Smooth muscle cell (in vitro differentiated cells): ENCODE results near the gene BBS4. TPM values are rescaled to one million over a fixed set of nuclear protein-coding genes. Genes with fewer than 3 reads are reported as not detected.
A peak's percentile ranks its signal among the peaks of the same experiment; 100 is the strongest.
"Not testable (repeated sequence)": the region's sequence is repeated elsewhere in the genome, so short reads cannot be mapped to it uniquely, and the experiment has no call there.

Experiments
- DNase-seq: peaks from one replicate; lab custom pipeline; 2025; ENCODE audit not compliant: unreplicated experiment; lab: John Stamatoyannopoulos, UW
- H2AFZ ChIP-seq: fragments of 200-600 bp; sonication (generic); 2 replicates; pipeline ENCODE4 v1.6.0; 2016; ENCODE audit warnings: antibody characterized with exemption, low read depth, mild to moderate bottlenecking
- H3F3A ChIP-seq: fragments of 200-600 bp; sonication (generic); 2 replicates; pipeline ENCODE4 v1.6.0; 2017; ENCODE audit warnings: antibody characterized with exemption, low read depth
- H3K27ac ChIP-seq: fragments of 200-600 bp; sonication (generic); 2 replicates; pipeline ENCODE4 v1.5.1; 2016; ENCODE audit warnings: low read depth, mild to moderate bottlenecking
- H3K27me3 ChIP-seq: fragments of 200-600 bp; sonication (generic); 2 replicates; pipeline ENCODE4 v1.6.1; 2016; ENCODE audit warnings: low read depth, mild to moderate bottlenecking
- H3K36me3 ChIP-seq: fragments of 200-600 bp; sonication (generic); 2 replicates; pipeline ENCODE4 v1.5.1; 2016; ENCODE audit warnings: low read depth
- H3K4me1 ChIP-seq: fragments of 200-600 bp; sonication (generic); 2 replicates; pipeline ENCODE4 v1.5.1; 2016; ENCODE audit warnings: low read depth
- H3K4me2 ChIP-seq: fragments of 200-600 bp; sonication (generic); 2 replicates; pipeline ENCODE4 v1.6.0; 2016; ENCODE audit warnings: mild to moderate bottlenecking
- H3K4me3 ChIP-seq: fragments of 200-600 bp; sonication (generic); 2 replicates; pipeline ENCODE4 v1.5.1; 2016; ENCODE audit warnings: mild to moderate bottlenecking
- H3K79me2 ChIP-seq: fragments of 200-600 bp; sonication (generic); 2 replicates; pipeline ENCODE4 v1.6.0; 2016; ENCODE audit warnings: low read depth, mild to moderate bottlenecking
- H3K9ac ChIP-seq: fragments of 200-600 bp; sonication (generic); 2 replicates; pipeline ENCODE4 v1.6.0; 2016; ENCODE audit warnings: low read depth
- H3K9me3 ChIP-seq: fragments of 200-600 bp; sonication (generic); replicated peaks from 2 replicates; pipeline ENCODE4 v1.5.1; 2016; ENCODE audit warnings: low read depth
- H4K20me1 ChIP-seq: fragments of 200-600 bp; sonication (generic); 2 replicates; pipeline ENCODE4 v1.6.0; 2016; ENCODE audit warnings: low read depth
- CTCF ChIP-seq: fragments of 200-600 bp; sonication (generic); IDR thresholded peaks from 2 replicates; pipeline ENCODE4 v1.5.1; 2017; ENCODE audit warnings: borderline replicate concordance, mild to moderate bottlenecking, antibody characterized with exemption; ENCODE audit not compliant: insufficient read depth, poor library complexity, severe bottlenecking
- WGBS: methylation state at CpG from one replicate; pipeline ENCODE4 v1.1.7; 2016; ENCODE audit warnings: low lambda C conversion rate; 5-methylcytosine and 5-hydroxymethylcytosine counted together
- polyA plus RNA-seq: library from polyadenylated mRNA; unstranded; fragments of >200 nt; fragmentation: Nextera tagmentation; extraction: Ambion mirVana; gene quantifications from 2 replicates; pipeline ENCODE4 v1.2.1, GENCODE V29; 2016
- total RNA-seq: library from RNA; depleted of rRNA; stranded (reverse); fragments of >200 nt; gene quantifications from 2 replicates; pipeline ENCODE4 v1.2.3, GENCODE V29; 2014

Gene BBS4
- total RNA-seq: 26.4 and 88.2 TPM in 2 replicates
- 23.0 and 31.2 TPM in 2 replicates for polyA plus RNA-seq

GRCh38 chr15:72685925-72686794, at the start of gene BBS4, which contains the start of gene HIGD2B:
TSS of gene BBS4 (plus strand) at chr15:72686207. CDS start at chr15:72686228, 21 bp downstream.
TSS of gene HIGD2B (minus strand) at chr15:72686182. CDS start at chr15:72676374, 9,808 bp downstream.
- no peak for DNase-seq
- Histone ChIP-seq H3K27ac (peak within 1 kb of the TSS; percentile 87), H3K9ac (peak within 1 kb of the TSS; percentile 70), H4K20me1 (peaks cover 6% of the 10 kb centered on the region), H3K36me3 (no peaks in the 10 kb centered on the region), H3K4me1 (peaks cover 6% of the 10 kb centered on the region), H3K4me2 (peak within 1 kb of the TSS; percentile 87), H3K27me3 (no peaks in the 10 kb centered on the region), H3K9me3 (no peaks in the 10 kb centered on the region), H3K4me3 (peak within 1 kb of the TSS; percentile 71), H3F3A (no peaks in the 10 kb centered on the region), H2AFZ (peak within 1 kb of the TSS; percentile 93), H3K79me2 (peaks cover 22% of the 10 kb centered on the region)
- WGBS: 1% methylated on average over 49 of the region's 49 CpGs
- no peak for TF ChIP-seq CTCF

- H3K27me3 ChIP-seq, H2AFZ ChIP-seq, H3K9ac ChIP-seq, H3K9me3 ChIP-seq, H3K36me3 ChIP-seq, H3K27ac ChIP-seq, H3F3A ChIP-seq, H3K79me2 ChIP-seq, DNase-seq, H3K4me1 ChIP-seq, H4K20me1 ChIP-seq: not testable (repeated sequence)
- 15% methylated on average over 5 of the region's 43 CpGs for WGBS
- Histone ChIP-seq H3K4me3 (peak overlapping the region; percentile 41), H3K4me2 (peak overlapping the region; percentile 76)
These were observed 49.3 kb upstream of the BBS4 start for GRCh38 chr15:72636519-72637282.

- not testable (repeated sequence) for H3K4me1 ChIP-seq, H3K4me2 ChIP-seq, H3K9me3 ChIP-seq, H3K27ac ChIP-seq, H3K4me3 ChIP-seq, H3K27me3 ChIP-seq, DNase-seq, H3K9ac ChIP-seq, H3F3A ChIP-seq, H4K20me1 ChIP-seq, H3K36me3 ChIP-seq, H3K79me2 ChIP-seq, H2AFZ ChIP-seq
- no CpG with 5 or more reads among the region's 26 CpGs for WGBS
These were observed 46.1 kb upstream of the BBS4 start for GRCh38 chr15:72639759-72640483.

GRCh38 chr15:72642271-72642670, 43.7 kb upstream of the BBS4 start:
- H3K4me2 ChIP-seq, H3F3A ChIP-seq, H3K9ac ChIP-seq, DNase-seq, H4K20me1 ChIP-seq, H3K9me3 ChIP-seq, H3K27ac ChIP-seq, H3K36me3 ChIP-seq, H3K4me3 ChIP-seq, H3K79me2 ChIP-seq, H3K27me3 ChIP-seq, H2AFZ ChIP-seq, H3K4me1 ChIP-seq: not testable (repeated sequence)
- WGBS: no CpG with 5 or more reads among the region's 2 CpGs

- not testable (repeated sequence) for H3K4me2 ChIP-seq, H3K9ac ChIP-seq, H3K27ac ChIP-seq, H3K9me3 ChIP-seq, H3K27me3 ChIP-seq, DNase-seq, H3K79me2 ChIP-seq, H2AFZ ChIP-seq, H3K4me1 ChIP-seq, H3F3A ChIP-seq, H4K20me1 ChIP-seq, H3K4me3 ChIP-seq, H3K36me3 ChIP-seq
- WGBS: 85% methylated on average over 8 of the region's 10 CpGs
These were observed 37.3 kb upstream of the BBS4 start for GRCh38 chr15:72648631-72649253.

GRCh38 chr15:72654397-72654796, 31.6 kb upstream of the BBS4 start, which contains the start of gene GOLGA6B:
TSS of gene GOLGA6B (plus strand) at chr15:72654697. CDS start at chr15:72654738, 41 bp downstream.
- not testable (repeated sequence) for DNase-seq, H3K4me3 ChIP-seq, H3K9me3 ChIP-seq, H3K27ac ChIP-seq, H3K36me3 ChIP-seq, H3F3A ChIP-seq, H3K4me2 ChIP-seq, H2AFZ ChIP-seq, H3K9ac ChIP-seq, H4K20me1 ChIP-seq, H3K27me3 ChIP-seq, H3K4me1 ChIP-seq, H3K79me2 ChIP-seq
- no CpG with 5 or more reads among the region's 7 CpGs for WGBS

GRCh38 chr15:72656014-72656413, 30.0 kb upstream of the BBS4 start:
- H3K4me2 ChIP-seq, DNase-seq, H3K9me3 ChIP-seq, H3K9ac ChIP-seq, H3K36me3 ChIP-seq, H3K4me1 ChIP-seq, H3K79me2 ChIP-seq, H3F3A ChIP-seq, H4K20me1 ChIP-seq, H2AFZ ChIP-seq, H3K27me3 ChIP-seq, H3K4me3 ChIP-seq: not testable (repeated sequence)
- no CpG with 5 or more reads among the region's 3 CpGs for WGBS
- H3K27ac ChIP-seq: peak overlapping the region; percentile 53
